Calu3 (cell line): Measurements from ENCODE around the gene ZC3HAV1. TPM values are rescaled to one million over a fixed set of nuclear protein-coding genes. Genes with fewer than 3 reads are reported as not detected.

Experiments
- BruUV-seq: library from RNA; stranded (reverse); fragments of 400-500 nt; replicated peaks from 2 replicates; lab custom pipeline; 2021; lab: Mats Ljungman, UMichigan
- CTCF ChIA-PET: fragments of 300-600 bp; sonication (Branson Sonifier 250); formaldehyde crosslinking; loops from one replicate; lab custom pipeline; 2022; ENCODE audit warnings: antibody characterized with exemption; lab: Charles Lee
- DNase-seq: peaks from one replicate; pipeline ENCODE4 v3.0.0; 2022
- H3K27ac Mint-ChIP-seq: one replicate; pipeline ENCODE4 v1.8.0; 2022; ENCODE audit warnings: mixed read lengths; ENCODE audit not compliant: unreplicated experiment
- H3K27me3 Mint-ChIP-seq: one replicate; pipeline ENCODE4 v1.8.0; 2022; ENCODE audit warnings: mixed read lengths; ENCODE audit not compliant: unreplicated experiment
- H3K36me3 Mint-ChIP-seq: one replicate; pipeline ENCODE4 v1.8.0; 2022; ENCODE audit warnings: mild to moderate bottlenecking, moderate library complexity, mixed read lengths; ENCODE audit not compliant: insufficient read depth, unreplicated experiment
- H3K4me1 Mint-ChIP-seq: one replicate; pipeline ENCODE4 v1.8.0; 2022; ENCODE audit warnings: mild to moderate bottlenecking, low read depth, mixed read lengths; ENCODE audit not compliant: unreplicated experiment
- H3K4me3 Mint-ChIP-seq: one replicate; pipeline ENCODE4 v1.8.0; 2022; ENCODE audit warnings: mild to moderate bottlenecking, low read depth, moderate library complexity, mixed read lengths; ENCODE audit not compliant: unreplicated experiment
- H3K9me3 Mint-ChIP-seq: one replicate; pipeline ENCODE4 v1.8.0; 2022; ENCODE audit warnings: low read depth, mixed read lengths; ENCODE audit not compliant: unreplicated experiment
- CTCF ChIP-seq: fragments of 200-600 bp; IDR thresholded peaks from one replicate; pipeline ENCODE4 v1.8.0; 2022; ENCODE audit warnings: antibody characterized with exemption; ENCODE audit not compliant: unreplicated experiment
- intact Hi-C: fragments of 100-400 bp; cut with micrococcal nuclease; formaldehyde crosslinking; loops from one replicate; pipeline ENCODE4 v1.10.0; 2022; ENCODE audit not compliant: unreplicated experiment
- total RNA-seq: library from RNA; stranded (reverse); gene quantifications from 2 replicates; pipeline ENCODE4 v1.2.3, GENCODE V29; 2022

Gene ZC3HAV1
- total RNA-seq, 1 experiment from 2014 or later = 63.4 TPM

- CTCF ChIA-PET = interaction anchor here (0.6 to 1.2 kb wide), 2 partner anchors 9 to 435 kb away, joined by 3 to 5 read pairs; no protein-coding TSS in a partner anchor
- Mint-ChIP-seq H3K27ac (no peak overlapping the region), H3K9me3 (no peaks in the 10 kb centered on the region), H3K4me1 (peaks cover 28% of the 10 kb centered on the region), H3K4me3 (peak overlapping the region; percentile 78), H3K36me3 (peaks cover 35% of the 10 kb centered on the region), H3K27me3 (no peaks in the 10 kb centered on the region)
- no TSS peak for BruUV-seq
- intact Hi-C loops = no loop called here
- no peak for TF ChIP-seq CTCF
- DNase-seq = peak; percentile 45
Observed at GRCh38 chr7:139034855-139035585, 74.5 kb downstream of the ZC3HAV1 start.

DNA sequence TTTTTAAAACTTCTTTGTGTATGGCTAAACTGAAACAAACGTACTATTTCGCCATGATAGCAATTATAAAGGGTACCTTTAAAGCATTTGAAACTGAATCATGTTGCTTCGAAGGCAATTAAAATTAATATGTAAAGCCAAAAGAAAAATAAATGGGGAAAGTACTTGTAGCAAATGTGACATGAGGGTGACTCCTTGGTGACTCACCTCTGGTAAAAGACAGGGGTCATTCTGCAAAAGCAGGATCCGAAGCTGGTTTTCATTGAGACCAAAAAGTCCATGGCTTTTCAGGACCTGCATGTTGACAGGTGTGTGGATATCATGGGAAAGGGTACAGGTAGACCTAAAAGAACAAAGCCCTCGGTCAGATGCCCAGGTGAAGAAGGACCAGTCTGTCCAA is 75.2 kb downstream of the ZC3HAV1 start:
- DNase-seq = no peak
- H3K4me1 Mint-ChIP-seq = peaks cover 28% of the 10 kb centered on the region
- H3K27me3 Mint-ChIP-seq = no peaks in the 10 kb centered on the region
- no peaks in the 10 kb centered on the region for H3K9me3 Mint-ChIP-seq
- TF ChIP-seq CTCF = no peak
- H3K4me3 Mint-ChIP-seq = peak overlapping the region; percentile 78
- CTCF ChIA-PET = no interaction called here
- no peak overlapping the region for H3K27ac Mint-ChIP-seq
- intact Hi-C loops = no loop called here
- no TSS peak for BruUV-seq
- H3K36me3 Mint-ChIP-seq = peaks cover 38% of the 10 kb centered on the region

DNA sequence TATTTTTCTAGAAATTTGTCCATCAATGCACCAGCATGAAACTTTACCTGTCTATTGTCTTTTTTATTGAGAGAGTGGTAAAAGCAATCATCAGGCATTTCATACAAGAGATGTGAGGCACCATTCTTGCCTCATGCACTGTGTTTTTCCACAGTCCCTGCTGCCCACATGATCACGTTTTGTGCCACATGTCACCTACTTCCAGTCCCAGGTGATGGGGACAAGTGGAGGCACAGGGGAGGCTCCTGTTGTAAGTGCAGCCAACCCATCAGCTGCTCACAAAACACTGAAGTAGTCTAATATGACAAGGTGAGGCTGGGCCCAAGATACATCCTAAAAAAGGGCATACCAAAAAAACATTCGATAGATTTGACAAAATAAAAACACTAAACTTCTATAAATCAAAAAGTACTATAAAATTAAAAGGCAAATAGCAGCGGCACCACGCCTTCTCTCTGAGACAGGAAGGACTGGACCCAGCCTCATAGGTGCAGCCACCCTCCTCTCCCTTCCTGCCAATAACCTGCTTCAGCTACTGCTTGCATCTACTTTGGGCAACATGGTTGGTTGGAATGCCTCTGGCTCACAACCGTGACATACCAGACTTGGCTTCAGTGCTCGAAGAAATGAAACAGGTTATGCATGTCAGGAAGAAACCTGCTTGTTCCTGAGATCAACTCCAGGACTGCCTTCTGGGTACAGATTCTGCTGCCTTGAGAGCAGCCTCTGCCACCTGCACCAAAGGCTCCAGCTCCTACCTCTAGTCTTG is 76.0 kb downstream of the ZC3HAV1 start:
- H3K9me3 Mint-ChIP-seq = no peaks in the 10 kb centered on the region
- H3K27ac Mint-ChIP-seq = no peak overlapping the region
- peaks cover 28% of the 10 kb centered on the region for H3K4me1 Mint-ChIP-seq
- TF ChIP-seq CTCF = no peak
- H3K36me3 Mint-ChIP-seq = peaks cover 41% of the 10 kb centered on the region
- H3K27me3 Mint-ChIP-seq = no peaks in the 10 kb centered on the region
- H3K4me3 Mint-ChIP-seq = peak overlapping the region; percentile 78
- BruUV-seq = no TSS peak
- CTCF ChIA-PET = no interaction called here
- intact Hi-C loops = no loop called here
- no peak for DNase-seq

DNA sequence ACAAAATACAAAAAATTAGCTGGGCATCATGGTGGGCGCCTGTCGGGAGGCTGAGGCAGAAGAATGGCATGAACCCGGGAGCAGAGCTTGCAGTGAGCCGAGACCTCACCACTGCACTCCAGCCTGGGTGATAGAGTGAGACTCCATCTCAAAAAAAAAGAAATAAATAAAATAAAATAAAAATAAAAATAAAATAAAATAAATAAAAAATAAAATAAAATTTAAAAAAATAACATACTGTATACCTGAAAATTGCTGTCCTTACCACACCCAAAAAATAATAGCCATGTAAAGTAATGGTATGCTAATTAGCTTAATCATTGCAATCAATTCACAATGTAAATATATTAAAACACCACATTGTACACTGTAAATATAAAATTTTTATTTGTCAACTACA is 77.0 kb downstream of the ZC3HAV1 start:
- H3K9me3 Mint-ChIP-seq = no peaks in the 10 kb centered on the region
- CTCF ChIA-PET = no interaction called here
- no peak overlapping the region for H3K27ac Mint-ChIP-seq
- peaks cover 18% of the 10 kb centered on the region for H3K4me1 Mint-ChIP-seq
- no peak for TF ChIP-seq CTCF
- H3K36me3 Mint-ChIP-seq = peaks cover 48% of the 10 kb centered on the region
- DNase-seq = no peak
- BruUV-seq = no TSS peak
- no peak overlapping the region for H3K4me3 Mint-ChIP-seq
- H3K27me3 Mint-ChIP-seq = no peaks in the 10 kb centered on the region
- intact Hi-C loops = no loop called here
